T-cell (primary cell): ENCODE data around the gene MORN5. TPM values are rescaled to one million over a fixed set of nuclear protein-coding genes. Genes with fewer than 3 reads are reported as not detected.

Experiments
- ATAC-seq, 4 experiments: fragments of 200-7000 bp in 3 of 4; fragments of 150-1000 bp in 1 of 4; cut with Tn5 transposase; replicated peaks in 1 of 4; 1 replicate in 3 of 4; 2 replicates in 1 of 4; pipeline ENCODE4 v1.10.0; 2021; ENCODE audit warnings: moderate library complexity in 3 of 4, mild to moderate bottlenecking in 2 of 4, moderate number of reproducible peaks in 1 of 4
- CTCF ChIA-PET, 2 donors: fragments of 300-600 bp; sonication (Branson Sonifier 250); formaldehyde crosslinking; loops; one replicate each; lab custom pipeline; 2022; ENCODE audit warnings: antibody characterized with exemption in 2 of 2; lab: Charles Lee
- POLR2A ChIA-PET, 2 donors: fragments of 300-600 bp; sonication (Branson Sonifier 250); formaldehyde crosslinking; loops; one replicate each; lab custom pipeline; 2022; ENCODE audit warnings: antibody characterized with exemption in 2 of 2; lab: Charles Lee
- DNase-seq, 35 experiments: peaks; one replicate each; pipeline versions ENCODE4 v3.0.0 to v3.0.0-alpha.2; 2013 to 2023
- H3K27ac ChIP-seq: one replicate; pipeline ENCODE4 v1.5.1; 2013; ENCODE audit warnings: low read length
- H3K27me3 ChIP-seq, 2 experiments: replicated peaks in 1 of 2; 1 replicate in 1 of 2; 2 replicates in 1 of 2; pipeline versions ENCODE4 v1.6.1 to v1.7.0; 2013; ENCODE audit warnings: low read length in 1 of 2, mixed read lengths in 1 of 2; ENCODE audit not compliant: control insufficient read depth in 2 of 2, insufficient read depth in 2 of 2; ENCODE audit errors: extremely low read depth in 1 of 2
- H3K36me3 ChIP-seq, 2 donors: 1 replicate in 1 of 2; 2 replicates in 1 of 2; pipeline versions ENCODE4 v1.6.1 to v1.7.0; 2013; ENCODE audit warnings: low read length in 1 of 2; ENCODE audit not compliant: control insufficient read depth in 2 of 2, insufficient read depth in 1 of 2; ENCODE audit errors: extremely low read depth in 1 of 2
- H3K4me1 ChIP-seq, 2 experiments: 1 replicate in 1 of 2; 2 replicates in 1 of 2; pipeline versions ENCODE4 v1.6.1 to v1.7.0; 2013; ENCODE audit warnings: low read length in 2 of 2, mixed read lengths in 1 of 2; ENCODE audit not compliant: insufficient read depth in 2 of 2, control insufficient read depth in 1 of 2; ENCODE audit errors: extremely low read depth in 1 of 2
- H3K4me3 ChIP-seq, 2 donors: 1 replicate in 1 of 2; 2 replicates in 1 of 2; pipeline versions ENCODE4 v1.5.1 to v1.7.0; 2013; ENCODE audit warnings: mild to moderate bottlenecking in 2 of 2, low read length in 1 of 2, moderate library complexity in 1 of 2; ENCODE audit not compliant: control insufficient read depth in 1 of 2; ENCODE audit errors: extremely low read depth in 1 of 2
- H3K9me3 ChIP-seq: 2 replicates; pipeline ENCODE4 v1.7.0; 2013
- H3K27ac Mint-ChIP-seq, 2 donors: one replicate each; pipeline ENCODE4 v1.8.0; 2020 to 2021; ENCODE audit warnings: mild to moderate bottlenecking in 2 of 2, mixed read lengths in 2 of 2
- H3K27me3 Mint-ChIP-seq, 2 donors: one replicate each; pipeline ENCODE4 v1.8.0; 2021 to 2022; ENCODE audit warnings: mixed read lengths in 2 of 2
- H3K36me3 Mint-ChIP-seq: one replicate; pipeline ENCODE4 v1.8.0; 2021; ENCODE audit warnings: mixed read lengths
- H3K4me1 Mint-ChIP-seq, 3 donors: one replicate each; pipeline ENCODE4 v1.8.0; 2020 to 2022; ENCODE audit warnings: mixed read lengths in 3 of 3, mild to moderate bottlenecking in 1 of 3
- H3K4me3 Mint-ChIP-seq, 3 donors: one replicate each; pipeline ENCODE4 v1.8.0; 2020 to 2022; ENCODE audit warnings: mild to moderate bottlenecking in 3 of 3, mixed read lengths in 3 of 3, moderate library complexity in 3 of 3
- H3K9me3 Mint-ChIP-seq, 3 donors: one replicate each; pipeline ENCODE4 v1.8.0; 2020 to 2022; ENCODE audit warnings: mixed read lengths in 3 of 3
- WGBS: methylation state at CpG from one replicate; pipeline ENCODE4 v1.1.5; 2013; ENCODE audit warnings: missing lambda C conversion rate; ENCODE audit not compliant: insufficient coverage; 5-methylcytosine and 5-hydroxymethylcytosine counted together
- total RNA-seq, 35 experiments: library from RNA in 6 of 35; stranded (reverse) in 6 of 35; fragments of 120-200 nt in 1 of 35; gene quantifications; one replicate each; pipeline versions ENCODE4 v1.2.1 to v1.2.4 and lab custom pipeline; 2013 to 2026

MORN5 gene
- total RNA-seq, 5 donors from 2014 or later (not counting 1 experiment from before 2014, with no cell fraction given), result not detected

DNA sequence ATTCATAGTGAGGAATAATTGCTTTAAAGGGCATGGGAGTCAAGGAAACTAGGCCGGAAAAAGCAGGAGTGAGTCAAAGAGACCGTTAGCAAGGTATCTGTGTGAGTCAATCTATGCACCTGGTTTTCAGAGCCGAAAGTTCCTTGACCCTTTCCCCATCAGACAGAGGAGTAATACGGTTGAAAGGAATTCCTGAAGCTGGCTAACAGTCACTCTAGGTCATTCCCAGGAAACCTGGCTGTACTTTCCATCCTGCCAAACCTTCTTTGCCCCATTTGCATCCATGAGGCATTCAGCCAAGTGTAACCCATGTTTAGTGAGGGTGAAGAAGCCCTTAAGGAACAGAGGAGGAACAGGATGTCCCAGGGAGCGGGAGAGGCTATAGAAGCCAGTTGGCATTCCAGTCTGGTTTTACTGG, 88.7 kb downstream of the MORN5 start:
- ChIA-PET POLR2A (no interaction called here), CTCF (no interaction called here)
- no peaks in the 10 kb centered on the region for H3K9me3 Mint-ChIP-seq
- peaks cover 59% of the 10 kb centered on the region for H3K36me3 Mint-ChIP-seq
- DNase-seq, result no peak
- H3K4me1 Mint-ChIP-seq, result peaks cover 0 to 6% (median 5%) of the 10 kb centered on the region in 3 donors
- Histone ChIP-seq H3K9me3 (no peaks in the 10 kb centered on the region), H3K36me3 (peaks cover 8 to 93% of the 10 kb centered on the region in 2 donors), H3K4me3 (no peak overlapping the region), H3K27me3 (no peaks in the 10 kb centered on the region), H3K4me1 (no peaks in the 10 kb centered on the region), H3K27ac (no peak overlapping the region)
- WGBS, result 96% methylated on average over 4 of the region's 5 CpGs
- H3K4me3 Mint-ChIP-seq, result no peak overlapping the region
- H3K27ac Mint-ChIP-seq, result no peak overlapping the region
- no peak for ATAC-seq
- no peaks in the 10 kb centered on the region for H3K27me3 Mint-ChIP-seq

Other genes with a start within 250 kb of the MORN5 start
- gene TTLL11, start 66.6 kb upstream of the MORN5 start, total RNA-seq, result 1 to 10 TPM; 3.4 to 4.8 (median 4.6) TPM
- 10 to 100 TPM; 11.2 to 25.4 (median 18.4) TPM for gene NDUFA8, start 129 bp upstream of the MORN5 start, total RNA-seq
- gene LHX6, start 69.0 kb downstream of the MORN5 start, total RNA-seq, result not detected
- gene RBM18, start 104.9 kb downstream of the MORN5 start, total RNA-seq, result 10 to 100 TPM; 15.8 to 19.9 (median 17.5) TPM
- gene MRRF, start 105.0 kb downstream of the MORN5 start, total RNA-seq, result 10 to 100 TPM; 27.7 to 34.1 (median 29.1) TPM
- 1 to 10 TPM in 1 of 5 donors, under 1 TPM in 4; 0.44 to 2.0 (median 0.86) TPM for gene PTGS1, start 211.1 kb downstream of the MORN5 start, total RNA-seq